Activated CD4-positive, alpha-beta T cell treated with anti-CD3 and anti-CD28 coated beads for 36 hours (primary cell): ENCODE data around the gene EXOC6B. TPM values are rescaled to one million over a fixed set of nuclear protein-coding genes. Genes with fewer than 3 reads are reported as not detected.

Experiments
- ATAC-seq: fragments of 200-7000 bp; cut with Tn5 transposase; one replicate; pipeline ENCODE4 v1.10.0; 2021; ENCODE audit warnings: mild to moderate bottlenecking, moderate library complexity
- CTCF ChIA-PET: fragments of 350-600 bp; sonication (Branson Sonifier 250); formaldehyde crosslinking; loops from one replicate; lab custom pipeline; 2021; ENCODE audit warnings: antibody characterized with exemption; lab: Charles Lee
- POLR2A ChIA-PET: fragments of 350-600 bp; sonication (Branson Sonifier 250); formaldehyde crosslinking; loops from one replicate; lab custom pipeline; 2021; ENCODE audit warnings: antibody characterized with exemption, inconsistent platforms; lab: Charles Lee
- DNase-seq: peaks from one replicate; pipeline ENCODE4 v3.0.0-alpha.2; 2020
- H3K27ac Mint-ChIP-seq: one replicate; pipeline ENCODE4 v1.8.0; 2021; ENCODE audit warnings: mixed read lengths
- H3K27me3 Mint-ChIP-seq: one replicate; pipeline ENCODE4 v1.8.0; 2021; ENCODE audit warnings: mixed read lengths
- H3K36me3 Mint-ChIP-seq: one replicate; pipeline ENCODE4 v1.8.0; 2021; ENCODE audit warnings: low read depth, mixed read lengths
- H3K4me1 Mint-ChIP-seq: one replicate; pipeline ENCODE4 v1.8.0; 2021; ENCODE audit warnings: mixed read lengths
- H3K4me3 Mint-ChIP-seq: one replicate; pipeline ENCODE4 v1.8.0; 2021; ENCODE audit warnings: mild to moderate bottlenecking, moderate library complexity, mixed read lengths
- H3K9me3 Mint-ChIP-seq: one replicate; pipeline ENCODE4 v1.8.0; 2021; ENCODE audit warnings: low read depth, mixed read lengths
- intact Hi-C, 2 experiments: fragments of 100-400 bp; cut with DNase I in 1 of 2; cut with micrococcal nuclease in 1 of 2; formaldehyde crosslinking; loops; one replicate each; pipeline versions ENCODE4 v1.14.2 to v1.15.1; 2022 to 2024; cut with DNase I, micrococcal nuclease
- total RNA-seq, 2 experiments: library from RNA; stranded (reverse); gene quantifications; one replicate each; pipeline ENCODE4 v1.2.3, GENCODE V29; 2021

The EXOC6B gene
- total RNA-seq, 2 experiments from 2014 or later = 7.0 to 9.0 TPM

GRCh38 chr2:72828840-72829507 is 3.1 kb upstream of the EXOC6B start:
- POLR2A ChIA-PET = no interaction called here

GRCh38 chr2:72827966-72828646 is 2.3 kb upstream of the EXOC6B start:
- ChIA-PET CTCF (interaction anchor here (1.3 kb wide), 1 partner anchor 33 kb away, joined by 4 read pairs; no protein-coding TSS in a partner anchor), POLR2A (no interaction called here)
- H3K27ac Mint-ChIP-seq = no peak overlapping the region
- no peak for DNase-seq
- H3K27me3 Mint-ChIP-seq = peaks cover 2% of the 10 kb centered on the region
- ATAC-seq = no peak
- H3K4me3 Mint-ChIP-seq = no peak overlapping the region
- no peaks in the 10 kb centered on the region for H3K36me3 Mint-ChIP-seq
- intact Hi-C loops = loop anchor here (5.0 to 10.0 kb wide), 4 partner anchors 34 to 1833 kb away; partner anchors contain the start of genes RAB11FIP5 (in 1 of the 2) and TEX261 (in 1 of the 2)
- H3K4me1 Mint-ChIP-seq = peaks cover 22% of the 10 kb centered on the region
- H3K9me3 Mint-ChIP-seq = no peaks in the 10 kb centered on the region

More at GRCh38 chr2:72828840-72829507, 3.1 kb upstream of the EXOC6B start:
- DNase-seq = no peak
- no peak for ATAC-seq
- Mint-ChIP-seq H3K4me3 (no peak overlapping the region), H3K9me3 (no peaks in the 10 kb centered on the region), H3K4me1 (peaks cover 21% of the 10 kb centered on the region), H3K27me3 (peaks cover 2% of the 10 kb centered on the region), H3K36me3 (no peaks in the 10 kb centered on the region), H3K27ac (no peak overlapping the region)
- intact Hi-C loops = loop anchor here (5.0 to 10.0 kb wide), 4 partner anchors 33 to 1834 kb away; partner anchors contain the start of genes RAB11FIP5 (in 1 of the 2) and TEX261 (in 1 of the 2)
- CTCF ChIA-PET = interaction anchor here (0.6 to 1.3 kb wide), 2 partner anchors 32 to 41 kb away, joined by 3 to 4 read pairs; no protein-coding TSS in a partner anchor

DNA sequence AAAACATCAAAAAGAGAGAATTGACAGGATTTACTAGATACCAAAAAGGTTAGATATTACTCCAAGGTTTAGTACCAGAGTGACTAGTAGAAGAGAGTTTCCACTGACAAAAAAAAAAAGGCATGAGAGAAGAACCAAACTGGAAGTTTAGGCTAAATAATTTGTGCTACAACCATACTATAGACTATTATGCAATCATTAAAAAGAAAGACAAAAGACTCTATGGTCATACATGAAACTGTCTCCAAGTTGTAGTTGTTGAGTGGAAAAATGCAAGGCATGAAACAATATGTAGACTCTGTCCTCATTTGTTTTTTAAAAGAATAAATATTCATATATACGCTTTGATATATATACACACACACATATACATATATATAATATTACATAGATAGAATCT is 1.7 kb upstream of the EXOC6B start:
- Mint-ChIP-seq H3K27me3 (peaks cover 2% of the 10 kb centered on the region), H3K9me3 (no peaks in the 10 kb centered on the region), H3K4me1 (peaks cover 26% of the 10 kb centered on the region), H3K36me3 (no peaks in the 10 kb centered on the region), H3K4me3 (no peak overlapping the region), H3K27ac (no peak overlapping the region)
- DNase-seq (no peak), ATAC-seq (no peak)
- CTCF ChIA-PET = interaction anchor here (1.3 kb wide), 1 partner anchor 34 kb away, joined by 4 read pairs; no protein-coding TSS in a partner anchor
- intact Hi-C loops = loop anchor here (5.0 to 10.0 kb wide), 4 partner anchors 35 to 1833 kb away; partner anchors contain the start of genes RAB11FIP5 (in 1 of the 2) and TEX261 (in 1 of the 2)
- POLR2A ChIA-PET = no interaction called here

GRCh38 chr2:72826156-72826477 is 284 bp upstream of the EXOC6B start:
- peak overlapping the region; percentile 75 for H3K27ac Mint-ChIP-seq
- intact Hi-C loops = loop anchor here (1.0 to 10.0 kb wide), 5 partner anchors 36 to 1831 kb away; partner anchors contain the start of genes RAB11FIP5 (in 1 of the 2), SFXN5 (in 1 of the 2) and TEX261 (in 1 of the 2)
- POLR2A ChIA-PET = no interaction called here
- H3K27me3 Mint-ChIP-seq = peaks cover 2% of the 10 kb centered on the region
- CTCF ChIA-PET = interaction anchor here (1.0 kb wide), 2 partner anchors 37 to 57 kb away, joined by 3 to 4 read pairs; no protein-coding TSS in a partner anchor
- H3K4me3 Mint-ChIP-seq = peak overlapping the region; percentile 93
- H3K9me3 Mint-ChIP-seq = no peaks in the 10 kb centered on the region
- peaks cover 2% of the 10 kb centered on the region for H3K36me3 Mint-ChIP-seq
- ATAC-seq (no peak), DNase-seq (no peak)
- peaks cover 37% of the 10 kb centered on the region for H3K4me1 Mint-ChIP-seq

GRCh38 chr2:72824224-72824842 is 1.5 kb downstream of the EXOC6B start:
- intact Hi-C loops = loop anchor here (2.0 to 10.0 kb wide), 2 partner anchors 46 to 1830 kb away; partner anchors contain the start of gene TEX261 (in 1 of the 2)

DNA sequence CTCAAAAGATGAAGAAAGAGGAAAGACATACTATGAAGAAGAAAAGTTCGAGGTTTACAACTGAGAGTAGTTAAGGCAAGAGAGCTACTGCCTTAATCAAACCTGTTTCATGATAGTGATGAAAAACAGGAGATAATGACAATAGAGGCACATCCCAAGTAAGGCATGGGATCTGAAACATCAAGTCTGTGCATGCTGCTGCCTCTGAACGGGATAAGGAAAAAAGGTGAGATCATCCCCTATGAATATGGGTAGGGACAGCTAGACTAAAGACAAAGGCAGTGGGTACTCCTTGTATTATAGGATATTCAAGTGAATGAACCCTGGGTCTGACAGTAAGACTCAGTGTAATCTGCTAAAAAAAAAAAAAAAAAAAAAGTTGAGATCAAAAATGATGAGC is 3.0 kb downstream of the EXOC6B start:
- ChIA-PET POLR2A (no interaction called here), CTCF (interaction anchor here (1.2 to 1.7 kb wide), 4 partner anchors 10 to 41 kb away, joined by 4 to 9 read pairs (median 6); no protein-coding TSS in a partner anchor)
- no peaks in the 10 kb centered on the region for H3K27me3 Mint-ChIP-seq
- no peak for DNase-seq
- H3K4me3 Mint-ChIP-seq = no peak overlapping the region
- peaks cover 47% of the 10 kb centered on the region for H3K4me1 Mint-ChIP-seq
- ATAC-seq = no peak
- H3K27ac Mint-ChIP-seq = no peak overlapping the region
- intact Hi-C loops = loop anchor here in 1 of 2 experiments (10.0 kb wide), 1 partner anchor 1828 kb away; the partner anchor contains the start of gene TEX261
- H3K36me3 Mint-ChIP-seq = peaks cover 5% of the 10 kb centered on the region
- H3K9me3 Mint-ChIP-seq = no peaks in the 10 kb centered on the region

More at GRCh38 chr2:72824224-72824842, 1.5 kb downstream of the EXOC6B start:
- no peak overlapping the region for H3K27ac Mint-ChIP-seq
- H3K9me3 Mint-ChIP-seq = no peaks in the 10 kb centered on the region
- DNase-seq = peak; percentile 24
- peak; percentile 63 for ATAC-seq
- H3K4me3 Mint-ChIP-seq = peak overlapping the region; percentile 93
- CTCF ChIA-PET = interaction anchor here (0.6 to 1.2 kb wide), 3 partner anchors 38 to 349 kb away, joined by 3 to 9 read pairs (median 3); no protein-coding TSS in a partner anchor
- POLR2A ChIA-PET = no interaction called here
- peaks cover 47% of the 10 kb centered on the region for H3K4me1 Mint-ChIP-seq
- H3K36me3 Mint-ChIP-seq = peaks cover 5% of the 10 kb centered on the region
- peaks cover 2% of the 10 kb centered on the region for H3K27me3 Mint-ChIP-seq

GRCh38 chr2:72821983-72822382 is 3.9 kb downstream of the EXOC6B start:
- intact Hi-C loops = loop anchor here in 1 of 2 experiments (10.0 kb wide), 1 partner anchor 1827 kb away; the partner anchor contains the start of gene TEX261
- no peak for DNase-seq
- H3K27ac Mint-ChIP-seq = no peak overlapping the region
- peaks cover 5% of the 10 kb centered on the region for H3K36me3 Mint-ChIP-seq
- H3K4me1 Mint-ChIP-seq = peaks cover 50% of the 10 kb centered on the region
- ATAC-seq = no peak
- ChIA-PET CTCF (interaction anchor here (0.5 to 1.7 kb wide), 4 partner anchors 9 to 42 kb away, joined by 3 to 8 read pairs (median 4); no protein-coding TSS in a partner anchor), POLR2A (no interaction called here)
- no peaks in the 10 kb centered on the region for H3K9me3 Mint-ChIP-seq
- no peaks in the 10 kb centered on the region for H3K27me3 Mint-ChIP-seq
- no peak overlapping the region for H3K4me3 Mint-ChIP-seq

- Mint-ChIP-seq H3K4me1 (peaks cover 50% of the 10 kb centered on the region), H3K27ac (no peak overlapping the region), H3K27me3 (no peaks in the 10 kb centered on the region), H3K36me3 (peaks cover 5% of the 10 kb centered on the region), H3K4me3 (no peak overlapping the region), H3K9me3 (no peaks in the 10 kb centered on the region)
- POLR2A ChIA-PET = no interaction called here
- DNase-seq (no peak), ATAC-seq (no peak)
- intact Hi-C loops = loop anchor here in 1 of 2 experiments (10.0 kb wide), 1 partner anchor 1826 kb away; the partner anchor contains the start of gene TEX261
- CTCF ChIA-PET = interaction anchor here (1.2 kb wide), 1 partner anchor 21 kb away, joined by 3 read pairs; no protein-coding TSS in a partner anchor
These were observed 4.7 kb downstream of the EXOC6B start for GRCh38 chr2:72821118-72821517.

DNA sequence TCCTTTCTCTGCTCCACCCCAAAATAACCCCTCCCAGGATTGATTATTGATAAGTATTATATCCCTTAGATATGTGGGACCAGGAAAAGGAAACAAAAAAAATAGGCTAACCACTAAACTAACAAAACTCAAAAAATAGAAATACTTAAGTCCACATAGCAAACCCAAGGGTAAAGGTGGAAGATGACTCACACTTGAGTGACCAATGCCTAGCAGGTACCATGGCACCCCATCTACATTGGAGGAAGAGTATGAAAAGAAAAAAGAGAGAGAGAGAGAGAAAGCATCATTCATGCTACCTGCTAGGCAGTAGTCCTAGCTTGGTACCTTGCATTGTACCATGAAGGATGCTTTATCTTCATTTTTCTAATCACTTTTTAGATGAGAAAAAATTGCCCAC is 6.3 kb downstream of the EXOC6B start:
- POLR2A ChIA-PET = no interaction called here
- Mint-ChIP-seq H3K9me3 (no peaks in the 10 kb centered on the region), H3K27ac (no peak overlapping the region), H3K4me3 (no peak overlapping the region), H3K27me3 (no peaks in the 10 kb centered on the region), H3K4me1 (peaks cover 40% of the 10 kb centered on the region), H3K36me3 (peaks cover 5% of the 10 kb centered on the region)
- no peak for ATAC-seq
- CTCF ChIA-PET = interaction anchor here (0.7 to 1.3 kb wide), 2 partner anchors 42 to 1443 kb away, joined by 3 to 6 read pairs; no protein-coding TSS in a partner anchor
- no peak for DNase-seq
- intact Hi-C loops = no loop called here

DNA sequence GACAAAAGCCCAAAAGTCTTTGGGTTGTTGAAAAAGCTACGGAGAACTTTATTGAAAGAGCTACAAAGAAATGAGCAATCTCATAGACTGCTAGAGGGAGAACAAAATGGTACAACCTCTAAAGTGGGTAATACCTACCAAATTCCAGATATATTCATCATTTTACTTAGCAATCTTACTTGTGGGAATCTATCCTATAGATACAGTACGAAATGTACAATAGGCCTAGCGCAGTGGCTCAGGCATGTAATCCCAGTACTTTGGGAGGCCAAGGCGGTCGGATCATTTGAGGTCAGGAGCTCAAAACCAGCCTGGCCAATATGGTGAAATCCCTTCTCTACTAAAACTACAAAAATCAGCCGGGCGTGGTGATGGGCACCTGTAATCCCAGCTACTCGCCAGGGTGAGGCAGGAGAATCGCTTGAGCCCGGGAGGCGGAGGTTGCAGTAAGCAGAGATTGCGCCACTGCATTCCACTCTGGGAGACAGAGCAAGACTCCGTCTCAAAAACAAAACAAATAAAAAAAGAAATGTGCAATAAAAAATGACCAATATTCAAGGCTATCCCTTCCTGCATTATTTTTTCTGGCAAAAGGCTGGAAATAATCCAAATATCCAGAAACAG is 10.1 kb downstream of the EXOC6B start:
- no peaks in the 10 kb centered on the region for H3K27me3 Mint-ChIP-seq
- no peak overlapping the region for H3K27ac Mint-ChIP-seq
- CTCF ChIA-PET = interaction anchor here (0.8 to 1.2 kb wide), 2 partner anchors 46 to 71 kb away, joined by 3 to 6 read pairs; no protein-coding TSS in a partner anchor
- no peaks in the 10 kb centered on the region for H3K36me3 Mint-ChIP-seq
- no peaks in the 10 kb centered on the region for H3K9me3 Mint-ChIP-seq
- no peak overlapping the region for H3K4me3 Mint-ChIP-seq
- ATAC-seq = no peak
- H3K4me1 Mint-ChIP-seq = peaks cover 18% of the 10 kb centered on the region
- POLR2A ChIA-PET = no interaction called here
- intact Hi-C loops = no loop called here
- DNase-seq = no peak
